GM12874 (cell line): Measurements from ENCODE around the gene F2RL2.

ENCODE experiments used
- CTCF ChIP-seq: IDR thresholded peaks from 2 replicates; pipeline ENCODE4 v1.5.1; 2011; ENCODE audit warnings: low read depth, mild to moderate bottlenecking, control low read depth, low read length, moderate library complexity; ENCODE audit not compliant: insufficient read depth

Gene F2RL2

GRCh38 chr5:76595755-76596481, 27.3 kb downstream of the F2RL2 start:
- TF ChIP-seq CTCF, result no peak

GRCh38 chr5:76594107-76594506, 29.1 kb downstream of the F2RL2 start:
- no peak for TF ChIP-seq CTCF

- TF ChIP-seq CTCF, result no peak
Measured at GRCh38 chr5:76592692-76593091, 30.5 kb downstream of the F2RL2 start.

GRCh38 chr5:76591366-76591765, 31.8 kb downstream of the F2RL2 start:
- TF ChIP-seq CTCF, result no peak

GRCh38 chr5:76590027-76590426, 33.2 kb downstream of the F2RL2 start:
- TF ChIP-seq CTCF, result no peak

- TF ChIP-seq CTCF, result no peak
Measured at GRCh38 chr5:76586531-76586930, 36.7 kb downstream of the F2RL2 start.

- no peak for TF ChIP-seq CTCF
Measured at GRCh38 chr5:76585783-76586217, 37.4 kb downstream of the F2RL2 start.
